DMS79 treated with DMSO at 0.1 percent for 48 hours (cell line): ENCODE measurements around the gene PRR23C.

Experiments
- DNase-seq: peaks from one replicate; lab custom pipeline; 2025; lab: John Stamatoyannopoulos, UW

PRR23C gene

GRCh38 chr3:138995706-138996105 lies 49.0 kb downstream of the PRR23C start:
- DNase-seq = no peak
